Measurements from ENCODE around the gene CNNM2.
"Not testable (repeated sequence)": the region's sequence is repeated elsewhere in the genome, so short reads cannot be mapped to it uniquely, and the experiment has no call there.

Gene CNNM2

DNA sequence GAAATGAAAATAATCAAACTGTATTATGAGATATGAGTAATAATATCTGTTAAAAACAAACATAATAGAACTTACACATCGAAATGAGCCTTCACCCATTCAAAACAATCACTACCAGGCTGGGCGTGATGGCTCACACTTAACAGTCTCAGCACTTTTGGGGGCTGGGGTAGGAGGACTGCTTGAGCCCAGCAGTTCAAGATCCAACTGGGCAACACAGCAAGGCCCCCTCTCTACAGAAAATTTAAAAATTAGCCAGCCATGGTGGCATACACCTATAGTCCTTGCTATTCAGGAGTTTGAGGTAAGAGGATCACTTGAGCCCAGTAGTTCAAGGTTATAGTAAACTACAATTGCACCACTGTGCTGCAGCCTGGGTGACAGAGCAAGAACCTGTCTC is 199.2 kb downstream of the CNNM2 start:
- no peak for DNase-seq
- in situ Hi-C loops (cut with MboI; ENCODE audit: low pct_unique_long_range_greater_than_20kb, low sequenced_read_pairs) = no loop called here

DNA sequence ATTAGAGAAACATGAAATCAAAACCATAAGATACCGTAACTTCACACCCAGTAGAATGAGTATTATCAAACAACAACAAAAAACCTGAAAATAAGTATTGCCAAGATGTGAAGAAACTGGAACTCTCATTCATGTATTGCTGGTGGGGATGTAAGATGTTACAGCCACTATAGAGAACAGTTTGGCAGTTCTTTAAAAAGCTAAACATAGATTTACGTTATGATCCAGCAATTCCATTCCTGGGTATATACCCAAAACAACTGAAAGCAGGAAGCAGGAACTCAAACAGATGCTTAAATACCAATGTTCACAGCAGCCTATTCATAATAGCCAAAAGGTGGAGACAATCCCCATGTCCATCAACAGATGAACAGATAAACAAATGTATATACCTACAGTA is 202.5 kb downstream of the CNNM2 start:
- DNase-seq = no peak
- in situ Hi-C loops (cut with MboI; ENCODE audit: low pct_unique_long_range_greater_than_20kb, low sequenced_read_pairs) = no loop called here

DNA sequence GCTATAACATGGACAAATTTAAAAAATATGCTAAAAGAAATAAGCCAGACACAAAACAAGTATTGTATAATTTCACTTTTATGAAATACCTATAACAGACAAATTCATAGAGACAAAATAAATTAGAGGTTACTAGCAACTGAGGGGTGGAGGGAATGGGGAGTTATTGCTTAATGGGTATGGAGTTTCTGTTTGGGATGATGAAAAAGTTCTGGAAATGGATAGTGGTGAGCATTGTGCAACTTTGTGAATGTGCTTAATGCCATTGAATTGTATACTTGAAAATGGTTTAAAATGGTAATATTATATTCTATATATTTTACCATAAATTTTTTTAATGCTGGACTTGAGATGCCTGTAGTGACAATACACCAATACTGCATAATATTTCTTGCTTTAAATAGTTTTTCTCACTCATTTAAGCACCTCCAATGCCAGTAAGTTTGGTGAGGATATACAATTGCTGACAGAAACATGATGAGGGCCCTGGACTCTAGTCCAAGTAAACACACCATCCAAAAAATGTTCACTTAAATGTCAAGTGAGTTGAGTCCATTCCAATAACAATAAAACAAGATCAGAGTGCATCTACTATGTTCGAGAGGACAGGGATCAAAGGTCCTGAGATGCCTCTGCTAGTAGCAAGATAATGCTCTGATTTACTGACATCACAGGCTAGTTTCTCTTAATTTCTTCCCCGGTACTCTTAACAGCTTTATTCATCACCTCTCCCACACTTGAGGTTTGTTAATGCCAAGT is 203.1 kb downstream of the CNNM2 start:
- in situ Hi-C loops (cut with MboI; ENCODE audit: low pct_unique_long_range_greater_than_20kb, low sequenced_read_pairs) = no loop called here
- no peak for DNase-seq

DNA sequence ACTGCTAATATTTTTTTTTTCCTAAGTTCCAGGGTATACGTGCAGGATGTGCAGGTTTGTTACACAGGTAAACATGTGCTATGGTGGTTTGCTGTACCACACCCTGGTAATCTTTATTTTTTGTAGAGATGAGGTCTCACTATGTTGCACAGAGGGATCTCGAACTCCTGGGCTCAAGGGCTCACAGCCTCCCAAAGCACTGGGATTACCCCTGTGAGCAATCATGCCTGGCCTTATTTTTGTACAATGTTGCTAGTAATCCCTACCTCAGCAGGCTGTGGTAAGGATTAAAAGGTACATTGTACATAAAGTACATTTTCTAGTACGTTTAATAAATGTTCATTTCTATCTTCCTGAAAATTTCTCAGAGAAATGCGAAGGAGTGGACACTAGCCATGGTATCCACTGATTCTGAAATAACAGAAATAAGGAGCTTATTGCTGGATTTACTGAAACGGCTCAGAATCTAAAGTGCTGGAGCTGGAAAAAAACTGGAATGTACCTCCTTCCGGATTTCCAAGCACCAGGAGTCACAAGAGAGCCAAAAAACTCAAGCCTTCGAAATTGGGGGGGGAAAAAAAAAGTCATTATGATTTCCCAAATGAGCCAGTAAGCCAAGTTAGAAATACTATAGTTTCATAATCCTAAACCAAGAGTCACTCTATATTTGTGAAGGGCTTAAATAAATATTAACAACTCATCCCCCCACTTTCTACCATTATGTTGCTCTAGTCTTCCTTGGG is 205.4 kb downstream of the CNNM2 start:
- in situ Hi-C loops (cut with MboI; ENCODE audit: low pct_unique_long_range_greater_than_20kb, low sequenced_read_pairs) = no loop called here

DNA sequence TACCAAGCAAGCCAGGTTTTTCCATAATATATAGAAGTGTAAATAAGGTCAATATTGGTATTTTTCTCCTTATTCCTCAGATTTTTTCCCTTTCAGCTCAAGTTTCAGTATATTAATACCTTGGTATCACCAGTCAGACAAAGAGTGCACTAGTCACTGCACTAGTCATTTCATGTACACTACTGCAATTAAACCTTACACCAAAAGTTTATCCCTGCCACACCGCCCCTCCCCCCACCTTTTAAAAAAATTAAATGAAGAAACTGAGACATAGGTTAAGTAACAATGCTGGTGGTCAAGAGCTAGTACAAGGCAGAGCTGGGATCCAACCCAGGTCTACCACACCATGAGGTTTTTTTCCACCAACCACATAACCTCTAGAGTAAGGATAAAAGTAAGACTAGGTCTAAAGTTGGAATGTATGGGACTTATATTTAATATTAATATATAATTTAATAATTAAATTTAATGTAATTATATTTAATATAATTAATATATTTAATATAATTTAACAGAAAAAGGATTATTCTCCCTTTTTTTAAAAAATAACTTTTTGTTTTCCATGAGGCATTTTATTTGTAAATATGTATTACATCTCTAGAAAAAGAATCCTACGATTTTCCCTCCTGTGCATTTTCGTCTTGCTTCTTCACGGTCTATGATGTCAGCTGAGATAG is 206.5 kb downstream of the CNNM2 start:
- in situ Hi-C loops (cut with MboI; ENCODE audit: low pct_unique_long_range_greater_than_20kb, low sequenced_read_pairs) = no loop called here
- DNase-seq = no peak

More for the DNA sequence above, 205.4 kb downstream of the CNNM2 start:
- no peak for DNase-seq

DNA sequence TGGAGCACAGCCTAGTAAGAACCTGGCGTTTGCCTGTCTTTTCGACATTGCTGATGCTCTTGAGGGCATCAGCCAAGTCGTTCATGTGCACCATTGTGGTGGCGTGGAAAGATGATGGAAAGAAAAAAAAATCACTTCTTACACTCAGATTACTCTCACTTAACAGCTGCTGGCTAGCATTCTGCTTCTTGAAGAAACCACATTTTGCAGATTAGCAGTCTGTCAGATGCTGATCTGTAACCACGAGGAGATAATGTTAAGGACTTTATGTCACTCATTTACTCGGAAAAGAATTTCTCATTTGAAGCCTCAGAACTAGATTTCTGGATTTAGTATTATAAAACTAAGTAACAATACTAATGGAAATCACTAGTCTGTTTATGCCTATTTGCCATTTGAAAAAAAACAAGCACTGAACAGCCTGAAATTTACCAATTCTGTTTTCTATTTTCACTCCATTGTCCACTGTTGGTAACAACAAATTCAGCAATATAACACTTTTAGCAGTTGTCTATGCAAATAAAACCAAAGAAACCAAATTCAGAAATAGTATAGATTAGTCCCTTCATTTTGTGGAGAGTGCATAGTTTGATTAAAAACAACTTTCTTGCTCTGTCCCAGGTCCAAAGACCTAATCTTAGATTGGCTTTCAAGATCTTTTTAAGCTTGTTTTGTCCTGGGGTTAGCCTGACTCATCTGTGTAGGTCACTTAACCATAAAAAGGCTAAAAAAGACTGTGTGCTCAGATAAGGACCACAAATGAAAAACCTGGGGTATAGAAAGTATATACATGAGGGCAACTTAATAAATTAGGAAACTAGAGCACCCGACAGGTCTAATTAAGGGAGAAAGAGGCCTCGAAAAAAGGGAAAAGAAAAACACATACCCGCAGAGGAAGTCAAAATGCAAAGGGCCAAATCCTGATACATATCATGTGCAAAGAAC is 207.5 kb downstream of the CNNM2 start:
- DNase-seq = peak; percentile 25
- in situ Hi-C loops (cut with MboI; ENCODE audit: low pct_unique_long_range_greater_than_20kb, low sequenced_read_pairs) = no loop called here

DNA sequence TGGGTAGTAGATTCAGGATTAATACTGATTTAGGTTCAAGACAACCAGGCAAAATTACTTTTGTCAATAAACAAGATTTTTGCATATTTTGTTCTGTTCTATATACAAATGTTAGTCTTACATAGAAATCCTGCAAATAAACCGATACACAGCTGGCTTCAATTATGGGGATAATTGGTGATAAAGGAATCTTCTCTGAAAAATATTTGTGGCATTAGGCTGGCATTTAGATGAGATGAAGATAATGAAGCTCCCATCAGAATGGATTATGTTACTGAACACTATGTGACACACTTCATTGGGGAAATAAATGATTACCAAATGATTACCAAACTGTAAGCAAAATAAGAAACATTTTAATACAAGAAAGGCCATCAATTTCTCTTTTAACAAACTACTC is 209.1 kb downstream of the CNNM2 start:
- no peak for DNase-seq
- in situ Hi-C loops (cut with MboI; ENCODE audit: low pct_unique_long_range_greater_than_20kb, low sequenced_read_pairs) = no loop called here

DNA sequence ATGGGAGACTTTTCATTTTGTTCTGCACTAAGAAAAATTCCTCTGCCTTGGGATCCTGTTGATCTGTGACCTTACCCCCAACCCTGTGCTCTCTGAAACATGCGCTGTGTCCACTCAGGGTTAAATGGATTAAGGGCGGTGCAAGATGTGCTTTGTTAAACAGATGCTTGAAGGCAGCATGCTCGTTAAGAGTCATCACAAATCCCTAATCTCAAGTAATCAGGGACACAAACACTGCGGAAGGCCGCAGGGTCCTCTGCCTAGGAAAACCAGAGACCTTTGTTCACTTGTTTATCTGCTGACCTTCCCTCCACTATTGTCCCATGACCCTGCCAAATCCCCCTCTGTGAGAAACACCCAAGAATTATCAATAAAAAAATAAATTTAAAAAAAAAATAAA is 212.1 kb downstream of the CNNM2 start:
- DNase-seq; in situ Hi-C loops (cut with MboI; ENCODE audit: low pct_unique_long_range_greater_than_20kb, low sequenced_read_pairs): not testable (repeated sequence)

DNA sequence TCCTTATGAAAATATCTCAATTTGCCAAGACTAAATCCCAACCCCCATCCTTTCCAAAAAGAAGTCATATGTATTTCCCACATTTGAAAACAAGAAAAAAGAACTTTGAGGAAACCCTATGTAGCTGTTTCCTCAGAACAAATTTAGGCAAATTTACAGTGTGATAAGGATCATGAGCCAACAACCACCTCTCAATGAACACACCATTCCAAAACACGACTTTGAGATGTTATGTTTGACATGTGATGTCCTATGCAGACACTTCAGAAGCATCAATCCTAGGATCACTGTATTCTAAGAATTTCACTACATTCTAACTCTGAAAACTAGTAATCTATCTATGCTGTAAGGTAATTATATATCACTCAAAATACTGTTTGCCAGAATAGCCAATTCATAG is 212.8 kb downstream of the CNNM2 start:
- in situ Hi-C loops (cut with MboI; ENCODE audit: low pct_unique_long_range_greater_than_20kb, low sequenced_read_pairs) = no loop called here
- no peak for DNase-seq

DNA sequence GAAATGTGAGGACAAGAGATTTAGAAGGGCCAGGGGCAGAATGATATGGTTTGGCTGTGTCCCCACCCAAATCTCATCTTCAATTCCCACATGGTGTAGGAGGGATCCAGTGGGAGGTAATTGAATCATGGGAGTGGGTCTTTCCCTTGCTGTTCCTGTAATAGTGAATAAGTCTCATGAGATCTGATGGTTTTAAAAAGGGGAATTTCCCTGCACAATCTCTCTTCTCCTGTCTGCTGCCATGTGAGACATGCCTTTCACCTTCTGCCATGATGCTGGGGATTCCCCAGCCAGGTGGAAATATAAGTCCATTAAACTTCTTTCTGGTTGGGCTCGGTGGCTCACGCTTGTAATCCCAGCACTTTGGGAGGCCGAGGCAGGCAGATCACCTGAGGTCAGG is 217.1 kb downstream of the CNNM2 start:
- in situ Hi-C loops (cut with MboI; ENCODE audit: low pct_unique_long_range_greater_than_20kb, low sequenced_read_pairs); DNase-seq: not testable (repeated sequence)

DNA sequence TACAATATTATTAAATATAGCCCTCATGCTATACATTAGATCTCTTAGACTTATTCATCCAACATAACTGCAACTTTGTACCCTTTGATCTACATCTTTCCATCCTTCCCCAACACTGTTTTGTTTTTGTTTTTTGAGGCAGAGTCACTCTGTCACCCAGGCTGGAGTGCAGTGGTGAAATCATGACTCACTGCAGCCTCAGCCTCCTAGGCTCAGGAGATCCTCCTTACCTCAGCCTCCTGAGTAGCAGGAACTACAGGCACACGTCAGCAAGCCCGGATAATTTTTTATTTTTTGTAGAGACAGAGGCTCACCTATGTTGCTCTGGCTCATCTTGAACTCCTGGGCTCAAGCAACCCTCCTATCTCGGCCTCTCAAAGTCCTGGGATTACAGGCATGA is 221.7 kb downstream of the CNNM2 start:
- DNase-seq = no peak
- in situ Hi-C loops (cut with MboI; ENCODE audit: low pct_unique_long_range_greater_than_20kb, low sequenced_read_pairs) = no loop called here
